Panc1 (cell line): ENCODE measurements around the gene KLF6. TPM values are rescaled to one million over a fixed set of nuclear protein-coding genes. Genes with fewer than 3 reads are reported as not detected.

Source experiments
- ATAC-seq: fragments of 200-7000 bp; cut with Tn5 transposase; 2 replicates; pipeline ENCODE4 v1.9.1; 2020; ENCODE audit warnings: mild to moderate bottlenecking, moderate library complexity
- BruUV-seq: library from RNA; stranded (reverse); fragments of 400-500 nt; replicated peaks from 2 replicates; lab custom pipeline; 2021; lab: Mats Ljungman, UMichigan
- CTCF ChIA-PET: fragments of 300-600 bp; sonication (Branson Sonifier 250); formaldehyde crosslinking; loops from one replicate; lab custom pipeline; 2022; ENCODE audit warnings: antibody characterized with exemption; lab: Charles Lee
- POLR2A ChIA-PET: fragments of 300-600 bp; sonication (Branson Sonifier 250); formaldehyde crosslinking; loops from one replicate; lab custom pipeline; 2022; ENCODE audit warnings: antibody characterized with exemption; lab: Charles Lee
- DNase-seq: peaks from one replicate; pipeline ENCODE4 v3.0.0-alpha.2; 2010; ENCODE audit warnings: low read depth, low spot score
- H3K27ac ChIP-seq: 2 replicates; pipeline ENCODE4 v1.5.1; 2011; ENCODE audit warnings: mild to moderate bottlenecking, low read length, inconsistent platforms
- H3K27me3 ChIP-seq: fragments of 200-500 bp; sonication (Bioruptor generic); 2 replicates; pipeline ENCODE4 v1.6.0; 2014; ENCODE audit warnings: low read length, inconsistent platforms; ENCODE audit not compliant: control insufficient read depth, insufficient read depth
- H3K36me3 ChIP-seq: fragments of 200-500 bp; sonication (Bioruptor generic); 2 replicates; pipeline ENCODE4 v1.5.1; 2014; ENCODE audit warnings: inconsistent platforms, mild to moderate bottlenecking, low read length, moderate library complexity; ENCODE audit not compliant: control insufficient read depth, insufficient read depth
- H3K4me1 ChIP-seq: 2 replicates; pipeline ENCODE4 v1.5.1; 2011; ENCODE audit warnings: inconsistent platforms, mild to moderate bottlenecking, low read length, moderate library complexity; ENCODE audit not compliant: control insufficient read depth, insufficient read depth
- H3K4me3 ChIP-seq, 2 experiments: 2 replicates each; pipeline ENCODE4 v1.5.1; 2011 to 2012; ENCODE audit warnings: low read depth in 2 of 2, low read length in 2 of 2, mild to moderate bottlenecking in 2 of 2, inconsistent platforms in 1 of 2, moderate library complexity in 1 of 2
- H3K9me3 ChIP-seq: fragments of 200-500 bp; sonication (Bioruptor generic); 2 replicates; pipeline ENCODE4 v1.5.1; 2014; ENCODE audit warnings: low read depth, mild to moderate bottlenecking, inconsistent platforms, low read length, moderate library complexity; ENCODE audit not compliant: control insufficient read depth, insufficient read depth
- CTCF ChIP-seq: fragments of 450-650 bp; IDR thresholded peaks from 2 replicates; pipeline ENCODE4 v1.5.1; 2017; ENCODE audit warnings: mild to moderate bottlenecking
- POLR2AphosphoS5 ChIP-seq: IDR thresholded peaks from 2 replicates; pipeline ENCODE4 v1.6.1; 2012; ENCODE audit warnings: mild to moderate bottlenecking, low read depth, low read length, moderate library complexity
- REST ChIP-seq, 2 experiments: IDR thresholded peaks; 2 replicates each; pipeline ENCODE4 v1.6.1; 2011 to 2012; ENCODE audit warnings: low read depth in 2 of 2, control low read depth in 1 of 2, low read length in 1 of 2, mild to moderate bottlenecking in 1 of 2, moderate library complexity in 1 of 2; ENCODE audit not compliant: insufficient read depth in 1 of 2
- SIN3A ChIP-seq: IDR thresholded peaks from 2 replicates; pipeline ENCODE4 v1.6.1; 2012; ENCODE audit warnings: low read depth, mild to moderate bottlenecking, low read length, moderate library complexity, borderline replicate concordance; ENCODE audit not compliant: insufficient read depth
- TCF7L2 ChIP-seq: IDR thresholded peaks from 2 replicates; pipeline ENCODE4 v1.6.1; 2011; ENCODE audit warnings: mild to moderate bottlenecking, low read depth, low read length, inconsistent platforms
- in situ Hi-C: cut with HindIII; loops from 2 replicates; pipeline ENCODE4 v1.10.0; 2016; ENCODE audit warnings: low sequenced_read_pairs, low pct_unique_long_range_greater_than_20kb
- intact Hi-C: fragments of 100-400 bp; cut with micrococcal nuclease; formaldehyde crosslinking; loops from one replicate; pipeline ENCODE4 v1.10.0; 2022; ENCODE audit not compliant: unreplicated experiment
- total RNA-seq: library from RNA; stranded (reverse); gene quantifications from one replicate; pipeline ENCODE4 v1.2.1, GENCODE V29; 2021; ENCODE audit not compliant: unreplicated experiment

Gene KLF6
- total RNA-seq, 1 experiment from 2014 or later: 177 TPM

GRCh38 chr10:3774018-3774813, 10.8 kb downstream of the KLF6 start:
- peak; percentile 29 for ATAC-seq
- intact Hi-C loops: loop anchor here (5.0 to 10.0 kb wide), 2 partner anchors 149 to 537 kb away; no protein-coding TSS in a partner anchor
- H3K4me3 ChIP-seq: no peak overlapping the region
- H3K9me3 ChIP-seq: no peaks in the 10 kb centered on the region
- ChIA-PET CTCF (interaction anchor here (0.5 to 0.6 kb wide), 2 partner anchors 26 to 393 kb away, joined by 3 to 9 read pairs; no protein-coding TSS in a partner anchor), POLR2A (interaction anchor here (0.6 to 1.7 kb wide), 4 partner anchors 11 to 88 kb away, joined by 3 to 11 read pairs (median 4); partner anchors contain the start of gene KLF6)
- in situ Hi-C loops: no loop called here
- H3K4me1 ChIP-seq: peaks cover 53% of the 10 kb centered on the region
- no peaks in the 10 kb centered on the region for H3K27me3 ChIP-seq
- BruUV-seq: no TSS peak
- H3K36me3 ChIP-seq: peaks cover 14% of the 10 kb centered on the region
- H3K27ac ChIP-seq: peak overlapping the region; percentile 100
- TF ChIP-seq POLR2AphosphoS5 (peak; percentile 27; the same call in 1 of the 2 replicates), SIN3A (no peak)
- peak; percentile 72 for DNase-seq

- no peak for ATAC-seq
- CTCF ChIA-PET: interaction anchor here (0.5 kb wide), 1 partner anchor 392 kb away, joined by 3 read pairs; no protein-coding TSS in a partner anchor
- intact Hi-C loops (loop anchor here (5.0 to 10.0 kb wide), 2 partner anchors 149 to 536 kb away; no protein-coding TSS in a partner anchor), in situ Hi-C loops (no loop called here)
- TF ChIP-seq REST (IDR thresholded peaks at IDR 0.05; ENCODE audit: insufficient read depth in 1 of 2, low read depth in 2 of 2, low read length in 1 of 2): no peak
- TF ChIP-seq POLR2AphosphoS5: peak; percentile 18; the same call in 1 of the 2 replicates
- TF ChIP-seq TCF7L2: 0 out of 2 replicates have a peak, but pooled peaks have one; percentile 31
- no peak for TF ChIP-seq SIN3A
- TF ChIP-seq CTCF: no peak
- Histone ChIP-seq H3K4me1 (peaks cover 50% of the 10 kb centered on the region), H3K27ac (peak overlapping the region; percentile 100), H3K4me3 (no peak overlapping the region), H3K36me3 (peaks cover 12% of the 10 kb centered on the region), H3K27me3 (no peaks in the 10 kb centered on the region), H3K9me3 (no peaks in the 10 kb centered on the region)
- BruUV-seq: no TSS peak
- no peak for DNase-seq
- POLR2A ChIA-PET: interaction anchor here (0.6 kb wide), 1 partner anchor 89 kb away, joined by 3 read pairs; no protein-coding TSS in a partner anchor
These were observed 11.5 kb downstream of the KLF6 start for GRCh38 chr10:3773460-3774017.
